Stimulated activated CD4-positive, alpha-beta T cell treated with anti-CD3 and anti-CD28 coated beads, Interleukin-1b, Interleukin-23, amount 100 ng/mL, for 4 hours (primary cell): ENCODE measurements around the gene ALPK3.

ENCODE experiments used
- DNase-seq, 2 donors: peaks; one replicate each; pipeline ENCODE4 v3.0.0-alpha.2; 2020; ENCODE audit warnings: low read depth in 2 of 2

Gene ALPK3

DNA sequence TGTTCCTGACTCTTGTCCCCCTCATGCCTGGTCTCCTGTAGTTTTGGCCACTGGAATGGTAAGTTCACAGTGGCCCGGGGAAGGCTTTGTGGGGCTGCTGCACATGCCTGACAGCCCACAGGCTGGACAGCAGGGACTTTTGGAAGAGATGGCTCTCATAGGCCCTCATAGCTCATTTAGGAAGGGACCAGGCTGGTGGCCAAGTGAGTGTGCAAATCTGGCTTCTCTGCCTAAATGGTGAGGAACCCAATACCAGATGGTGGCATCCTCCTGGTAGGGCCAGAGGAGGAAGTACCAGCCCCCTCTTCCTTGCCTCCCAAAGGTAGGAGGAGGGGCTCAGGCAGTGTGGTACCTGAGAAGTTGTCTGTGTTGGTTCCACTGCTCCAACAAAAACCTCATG is 25.6 kb downstream of the ALPK3 start:
- DNase-seq = no peak

- no peak for DNase-seq
Observed at GRCh38 chr15:84844964-84845363, 27.8 kb downstream of the ALPK3 start.

GRCh38 chr15:84845631-84846030 is 28.5 kb downstream of the ALPK3 start:
- DNase-seq = peak; percentile 9 to 23

GRCh38 chr15:84846269-84846668 is 29.1 kb downstream of the ALPK3 start:
- no peak for DNase-seq

DNA sequence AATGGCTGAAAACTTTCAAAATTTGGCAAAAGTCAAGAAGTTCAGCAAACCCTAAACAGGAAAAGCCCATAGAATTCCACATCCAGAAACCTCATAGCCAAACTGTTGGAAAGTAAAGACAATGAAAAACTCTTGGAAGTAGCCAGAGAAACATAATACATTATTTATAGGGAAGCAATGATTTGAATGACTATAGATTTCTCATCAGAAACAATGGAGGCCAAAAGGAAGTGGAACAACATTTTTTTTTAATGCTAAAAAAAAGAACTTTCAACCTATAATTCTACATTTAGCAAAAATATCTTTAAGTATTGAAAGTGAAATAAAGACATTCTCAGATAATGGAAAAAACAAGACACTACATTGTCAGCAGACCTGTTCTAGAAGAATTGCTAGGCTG is 30.2 kb downstream of the ALPK3 start:
- no peak for DNase-seq

- DNase-seq = no peak
Observed at GRCh38 chr15:84852212-84852611, 35.1 kb downstream of the ALPK3 start.

DNA sequence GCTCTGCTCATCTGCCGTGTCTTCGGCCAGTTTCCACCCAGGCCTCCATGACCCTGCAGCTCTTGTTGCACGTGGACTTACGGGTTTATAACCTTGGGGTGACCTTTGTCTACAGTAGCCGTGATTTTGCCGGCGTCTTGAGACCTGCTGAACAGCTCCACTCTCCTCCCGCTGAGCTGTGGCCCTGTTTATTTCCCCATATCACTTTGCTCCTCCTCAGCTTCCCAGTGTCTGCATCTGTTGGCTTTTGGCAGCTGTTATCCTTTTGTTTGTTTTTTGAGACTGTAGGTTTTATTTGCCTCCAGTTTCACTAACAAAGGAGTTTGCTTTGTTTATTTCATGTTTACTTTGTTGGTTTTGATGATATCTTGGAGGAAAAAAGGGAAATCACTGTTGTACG is 38.0 kb downstream of the ALPK3 start:
- no peak for DNase-seq

DNA sequence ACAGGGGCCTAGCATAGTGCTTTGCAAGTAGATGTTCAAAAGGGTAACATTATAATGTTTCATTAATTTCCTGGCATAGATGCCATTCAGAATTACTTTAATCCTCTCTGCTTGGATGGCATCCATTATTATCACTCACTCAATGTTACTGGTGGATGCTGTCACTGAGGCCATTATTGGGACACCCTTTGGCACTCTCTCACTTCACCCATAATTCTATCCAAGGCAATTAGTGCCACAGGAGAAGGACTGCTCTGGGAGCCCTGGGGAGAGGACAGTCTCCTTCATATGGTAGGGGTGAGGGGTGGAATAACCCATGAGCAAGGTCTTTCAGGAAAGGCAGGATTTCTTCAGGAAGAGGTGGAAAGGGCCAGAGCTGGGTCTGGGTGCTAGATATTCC is 38.6 kb downstream of the ALPK3 start:
- no peak for DNase-seq

- DNase-seq = no peak
Observed at GRCh38 chr15:84856731-84857417, 39.7 kb downstream of the ALPK3 start.

- no peak for DNase-seq
Observed at GRCh38 chr15:84857418-84858004, 40.4 kb downstream of the ALPK3 start.

DNA sequence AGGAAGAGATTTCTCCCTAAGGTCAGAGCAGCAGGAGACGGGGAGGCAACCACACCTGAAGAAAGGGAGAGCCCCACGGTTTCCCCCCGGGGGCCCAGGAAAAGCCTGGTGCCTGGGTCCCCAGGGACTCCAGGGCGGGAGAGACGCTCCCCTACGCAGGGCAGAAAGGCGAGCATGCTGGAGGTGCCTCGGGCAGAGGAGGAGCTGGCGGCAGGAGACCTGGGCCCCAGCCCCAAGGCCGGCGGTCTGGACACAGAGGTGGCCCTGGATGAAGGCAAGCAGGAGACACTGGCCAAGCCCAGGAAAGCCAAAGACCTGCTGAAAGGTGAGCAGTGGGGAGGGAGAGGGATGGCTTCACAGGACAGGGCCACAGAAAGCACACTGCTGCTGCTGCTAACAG is 41.1 kb downstream of the ALPK3 start:
- DNase-seq = no peak

DNA sequence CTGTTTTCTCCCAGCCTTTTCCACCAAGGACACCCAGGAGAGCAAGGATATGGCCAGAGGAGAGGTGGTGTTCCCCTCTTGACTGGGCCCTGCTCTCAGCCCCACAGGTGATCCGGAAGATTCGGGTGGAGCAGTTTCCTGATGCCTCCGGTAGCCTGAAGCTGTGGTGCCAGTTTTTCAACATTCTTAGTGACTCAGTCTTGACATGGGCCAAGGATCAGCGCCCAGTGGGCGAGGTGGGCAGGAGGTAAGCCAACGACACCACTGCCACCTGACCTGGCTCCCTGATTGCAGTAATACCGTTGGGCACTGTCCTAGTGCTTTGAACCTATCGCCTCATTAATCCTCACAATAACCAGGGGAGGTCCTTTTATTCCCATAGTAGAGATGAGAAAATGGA is 42.0 kb downstream of the ALPK3 start:
- DNase-seq = no peak

- no peak for DNase-seq
Observed at GRCh38 chr15:84859651-84860050, 42.5 kb downstream of the ALPK3 start.

GRCh38 chr15:84861781-84862180 is 44.6 kb downstream of the ALPK3 start:
- DNase-seq = no peak

DNA sequence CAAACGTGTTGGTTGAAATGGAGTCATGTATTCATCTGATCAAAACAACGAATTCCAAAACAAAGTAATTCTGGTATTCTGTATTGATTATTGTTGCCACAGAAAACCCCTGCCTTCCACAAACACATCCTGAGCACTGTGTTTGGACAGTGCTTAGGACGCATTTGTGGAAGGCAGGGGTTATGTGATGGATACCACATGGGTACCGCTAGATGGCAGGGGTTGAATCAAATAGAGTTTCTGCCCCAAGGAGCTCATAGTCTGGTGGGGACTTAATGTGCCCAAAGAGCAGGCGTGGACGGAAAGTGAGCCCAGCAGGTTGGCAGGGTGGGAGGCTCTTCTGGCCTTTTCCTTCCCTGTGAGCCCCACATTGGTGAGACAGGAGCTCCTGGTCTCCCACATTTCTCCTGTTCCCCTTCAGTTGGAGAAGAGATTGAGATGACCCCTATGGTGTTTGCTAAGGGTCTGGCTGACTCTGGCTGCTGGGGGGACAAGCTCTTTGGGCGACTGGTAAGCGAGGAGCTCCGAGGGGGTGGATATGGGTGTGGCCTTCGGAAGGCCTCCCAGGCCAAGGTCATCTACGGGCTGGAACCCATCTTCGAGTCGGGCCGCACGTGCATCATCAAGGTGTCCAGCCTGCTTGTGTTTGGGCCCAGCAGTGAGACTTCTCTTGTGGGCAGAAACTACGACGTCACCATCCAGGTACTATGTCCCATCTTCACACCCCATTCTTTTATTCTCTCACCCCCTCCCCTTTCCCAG is 45.2 kb downstream of the ALPK3 start:
- no peak for DNase-seq

GRCh38 chr15:84863565-84864443 is 46.6 kb downstream of the ALPK3 start:
- no peak for DNase-seq

- no peak for DNase-seq
Observed at GRCh38 chr15:84864444-84864795, 47.3 kb downstream of the ALPK3 start.

DNA sequence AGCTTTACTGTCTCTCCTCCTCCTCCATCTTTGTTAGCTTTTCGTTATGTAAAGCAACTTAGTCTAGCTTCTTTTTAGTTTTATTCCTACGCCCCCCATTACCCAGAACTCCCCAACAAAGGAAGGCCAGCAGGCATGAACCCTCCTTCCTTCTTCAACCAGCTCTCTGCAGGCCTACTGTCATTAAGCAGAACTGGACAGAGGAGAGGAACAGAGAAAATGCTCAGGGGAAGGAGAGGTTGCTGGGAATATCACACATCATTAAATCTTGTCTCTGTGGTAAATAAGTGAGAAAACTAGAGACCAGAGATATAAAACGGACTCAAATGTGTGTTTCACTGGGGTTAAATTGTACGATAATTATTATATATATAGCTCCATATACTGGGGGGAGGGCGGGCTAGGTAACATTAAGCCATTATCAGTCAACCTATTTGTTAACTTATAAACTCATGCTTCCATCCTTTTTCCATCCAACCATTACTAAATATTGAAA is 48.0 kb downstream of the ALPK3 start:
- DNase-seq = no peak

GRCh38 chr15:84868037-84868880 is 51.1 kb downstream of the ALPK3 start:
- no peak for DNase-seq

DNA sequence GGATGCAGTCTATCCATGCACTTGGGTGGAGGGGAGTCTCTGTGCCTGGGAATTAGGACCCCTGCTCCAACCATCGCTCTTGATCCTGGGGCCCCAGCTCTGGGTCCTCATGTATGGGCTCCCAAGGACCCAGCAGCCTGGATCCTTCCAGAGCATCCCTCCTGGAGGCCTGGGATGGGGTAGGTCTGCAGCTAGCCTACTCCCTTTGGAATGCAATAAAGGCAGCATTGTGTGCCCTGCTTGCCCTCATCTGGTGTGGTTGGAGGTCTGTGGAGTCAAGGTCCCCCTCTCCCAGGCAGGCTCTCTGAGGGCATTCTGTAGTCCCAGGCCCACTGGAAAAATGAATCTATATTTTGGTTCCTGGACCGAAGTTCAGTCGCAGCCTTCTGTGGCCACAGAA is 52.4 kb downstream of the ALPK3 start:
- no peak for DNase-seq

DNA sequence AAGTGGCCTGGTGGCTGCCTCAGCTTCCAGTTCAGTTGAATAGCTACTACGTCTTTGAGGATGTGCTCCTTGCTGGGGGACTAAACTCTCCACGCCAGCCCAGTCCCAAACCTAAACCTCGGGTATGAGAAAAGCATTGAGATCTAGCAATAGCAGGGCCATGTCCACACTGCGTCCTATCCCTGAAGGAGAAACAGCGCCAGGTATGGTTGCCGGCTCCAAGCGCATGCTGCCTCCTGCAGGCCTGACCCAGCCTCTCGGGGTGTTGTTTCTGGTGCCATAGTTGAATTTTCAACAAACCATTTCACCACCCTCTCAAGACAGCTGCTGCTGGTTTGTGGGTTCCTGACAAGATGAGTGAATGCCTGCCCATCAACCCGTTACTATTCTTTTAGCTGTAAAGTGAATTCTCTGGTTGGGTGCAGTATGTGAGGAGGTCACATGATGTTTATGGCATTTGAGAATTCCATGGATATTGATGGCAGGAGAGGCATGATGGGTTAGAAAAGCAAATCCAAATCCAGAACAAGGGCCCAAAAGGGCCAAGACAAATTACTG is 54.4 kb downstream of the ALPK3 start:
- DNase-seq = no peak
